Stimulated activated CD4-positive, alpha-beta T cell treated with anti-CD3 and anti-CD28 coated beads, Interleukin-4, amount 100 ng/mL, for 24 hours (primary cell): ENCODE measurements around the gene PARL.

Source experiments
- DNase-seq: peaks from one replicate; pipeline ENCODE4 v3.0.0-alpha.2; 2020

Gene PARL

GRCh38 chr3:183782576-183783276, 102.0 kb downstream of the PARL start:
- no peak for DNase-seq

GRCh38 chr3:183781246-183781645, 103.4 kb downstream of the PARL start:
- DNase-seq: no peak

- no peak for DNase-seq
Observed at GRCh38 chr3:183779896-183780465, 104.7 kb downstream of the PARL start.
